CD14-positive monocyte (primary cell): ENCODE results near the gene SCNN1B. TPM values are rescaled to one million over a fixed set of nuclear protein-coding genes. Genes with fewer than 3 reads are reported as not detected.

ENCODE experiments used
- DNase-seq, 3 donors: peaks; one replicate each; pipeline ENCODE4 v3.0.0-alpha.2; 2011 to 2022
- H2AFZ ChIP-seq: 2 replicates; pipeline ENCODE4 v1.6.0; 2012; ENCODE audit warnings: mild to moderate bottlenecking, low read depth, low read length, inconsistent platforms; ENCODE audit not compliant: insufficient read depth, poor library complexity, severe bottlenecking
- H3K27ac ChIP-seq, 2 donors: 1 replicate in 1 of 2; 2 replicates in 1 of 2; pipeline ENCODE4 v1.5.1; 2012 to 2013; ENCODE audit warnings: low read length in 2 of 2, control low read depth in 1 of 2, inconsistent platforms in 1 of 2, low read depth in 1 of 2, mild to moderate bottlenecking in 1 of 2
- H3K27me3 ChIP-seq, 2 donors: one replicate each; pipeline versions ENCODE4 v1.6.0 to v1.6.1; 2011 to 2013; ENCODE audit warnings: low read length in 2 of 2; ENCODE audit not compliant: control insufficient read depth in 2 of 2, insufficient read depth in 2 of 2
- H3K36me3 ChIP-seq, 2 donors: replicated peaks in 1 of 2; 1 replicate in 1 of 2; 2 replicates in 1 of 2; pipeline versions ENCODE4 v1.5.1 to v1.6.1; 2012 to 2013; ENCODE audit warnings: low read length in 2 of 2, control low read depth in 1 of 2, inconsistent platforms in 1 of 2, mild to moderate bottlenecking in 1 of 2; ENCODE audit not compliant: insufficient read depth in 2 of 2, control insufficient read depth in 1 of 2
- H3K4me1 ChIP-seq, 2 donors: 1 replicate in 1 of 2; 2 replicates in 1 of 2; pipeline versions ENCODE4 v1.5.1 to v1.6.1; 2012 to 2013; ENCODE audit warnings: low read length in 2 of 2, control low read depth in 1 of 2, inconsistent platforms in 1 of 2, mild to moderate bottlenecking in 1 of 2, moderate library complexity in 1 of 2; ENCODE audit not compliant: insufficient read depth in 2 of 2, control insufficient read depth in 1 of 2
- H3K4me2 ChIP-seq: replicated peaks from 2 replicates; pipeline ENCODE3; 2012; ENCODE audit warnings: low read length, moderate library complexity, mild to moderate bottlenecking; ENCODE audit not compliant: poor library complexity, severe bottlenecking; ENCODE audit errors: extremely low read depth
- H3K4me3 ChIP-seq, 3 experiments: fragments of 200-600 bp in 1 of 3; sonication (generic) in 1 of 3; replicated peaks in 1 of 3; 1 replicate in 2 of 3; 2 replicates in 1 of 3; pipeline ENCODE4 v1.5.1; 2011 to 2013; ENCODE audit warnings: low read length in 3 of 3, mild to moderate bottlenecking in 3 of 3, control low read depth in 2 of 3, low read depth in 2 of 3, inconsistent platforms in 1 of 3, moderate library complexity in 1 of 3
- H3K79me2 ChIP-seq: 2 replicates; pipeline ENCODE4 v1.6.0; 2012; ENCODE audit warnings: mild to moderate bottlenecking, control low read depth, inconsistent platforms, low read length, moderate library complexity; ENCODE audit not compliant: insufficient read depth
- H3K9ac ChIP-seq: 2 replicates; pipeline ENCODE4 v1.6.0; 2017; ENCODE audit warnings: low read length, mild to moderate bottlenecking; ENCODE audit not compliant: insufficient read depth, poor library complexity, severe bottlenecking
- H3K9me3 ChIP-seq, 2 donors: replicated peaks in 1 of 2; 1 replicate in 1 of 2; 2 replicates in 1 of 2; pipeline versions ENCODE4 v1.5.1 to v1.6.1; 2012 to 2013; ENCODE audit warnings: low read length in 2 of 2, control low read depth in 1 of 2; ENCODE audit not compliant: control insufficient read depth in 1 of 2, insufficient read depth in 1 of 2
- H4K20me1 ChIP-seq: 2 replicates; pipeline ENCODE4 v1.6.0; 2012; ENCODE audit warnings: mild to moderate bottlenecking, low read length, control low read depth, moderate library complexity; ENCODE audit not compliant: insufficient read depth
- H3K27ac Mint-ChIP-seq, 7 donors: one replicate each; pipeline ENCODE4 v1.8.0; 2020; ENCODE audit warnings: mild to moderate bottlenecking in 7 of 7, mixed read lengths in 7 of 7, moderate library complexity in 6 of 7, inconsistent platforms in 2 of 7
- H3K27me3 Mint-ChIP-seq, 3 donors: one replicate each; pipeline ENCODE4 v1.8.0; 2021 to 2022; ENCODE audit warnings: low read depth in 3 of 3, mild to moderate bottlenecking in 3 of 3, mixed read lengths in 3 of 3, moderate library complexity in 3 of 3, inconsistent platforms in 1 of 3
- H3K36me3 Mint-ChIP-seq, 2 donors: one replicate each; pipeline ENCODE4 v1.8.0; 2020; ENCODE audit warnings: mixed read lengths in 2 of 2, inconsistent platforms in 1 of 2, mild to moderate bottlenecking in 1 of 2
- H3K4me1 Mint-ChIP-seq: one replicate; pipeline ENCODE4 v1.8.0; 2020; ENCODE audit warnings: mild to moderate bottlenecking, mixed read lengths
- H3K4me3 Mint-ChIP-seq, 2 donors: one replicate each; pipeline ENCODE4 v1.8.0; 2020; ENCODE audit warnings: mild to moderate bottlenecking in 2 of 2, mixed read lengths in 2 of 2, moderate library complexity in 1 of 2
- H3K9me3 Mint-ChIP-seq, 7 donors: one replicate each; pipeline ENCODE4 v1.8.0; 2020 to 2022; ENCODE audit warnings: mixed read lengths in 7 of 7, mild to moderate bottlenecking in 6 of 7, moderate library complexity in 6 of 7, inconsistent platforms in 2 of 7
- WGBS: methylation state at CpG from one replicate; pipeline ENCODE4 v1.1.5; 2013; ENCODE audit warnings: missing lambda C conversion rate; ENCODE audit not compliant: insufficient coverage; 5-methylcytosine and 5-hydroxymethylcytosine counted together
- intact Hi-C, 2 donors: fragments of 100-400 bp; cut with micrococcal nuclease; formaldehyde crosslinking; loops; one replicate each; pipeline versions ENCODE4 v1.15.0 to v1.15.1; 2023
- polyA plus RNA-seq, 3 donors: library from polyadenylated mRNA; depleted of rRNA in 1 of 3; unstranded in 2 of 3; stranded (reverse) in 1 of 3; fragments of 300-500 nt in 2 of 3; fragments of >200 nt in 1 of 3; fragmentation: Illumina TruSeq in 2 of 3; gene quantifications; 1 replicate in 2 of 3; 2 replicates in 1 of 3; pipeline ENCODE4 v1.2.3, GENCODE V29; 2012 to 2021
- TF ChIP-seq, protein P1 (sequence below): fragments of 200-600 bp; IDR thresholded peaks from one replicate; pipeline ENCODE4 v1.8.0; 2022; ENCODE audit warnings: antibody characterized with exemption, mild to moderate bottlenecking

The SCNN1B gene
- polyA plus RNA-seq, 3 donors: not detected

DNA sequence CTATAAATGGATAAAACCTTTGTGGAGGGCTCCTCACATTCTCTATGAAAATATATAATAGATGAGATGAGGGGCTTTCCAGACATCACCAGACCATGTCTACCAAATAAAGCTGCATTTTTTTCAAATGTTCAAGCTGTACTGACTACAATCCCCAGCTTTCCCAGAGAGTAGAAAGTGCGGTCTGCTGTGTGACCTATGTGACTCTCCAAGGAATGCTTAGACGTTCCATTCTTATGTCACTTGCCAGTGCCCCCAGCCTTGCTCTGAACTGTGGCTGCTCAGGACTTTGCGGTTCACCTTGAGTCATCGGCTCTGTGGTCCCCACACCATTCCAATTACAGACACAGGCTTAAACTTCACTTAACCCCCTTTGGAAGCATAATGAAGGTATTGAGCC is 47.8 kb upstream of the SCNN1B start:
- H3K27ac Mint-ChIP-seq: no peak overlapping the region
- Histone ChIP-seq H3K27me3 (no peaks in the 10 kb centered on the region), H3K9ac (no peak overlapping the region), H4K20me1 (no peaks in the 10 kb centered on the region), H2AFZ (no peak overlapping the region), H3K9me3 (no peaks in the 10 kb centered on the region), H3K4me3 (no peak overlapping the region), H3K79me2 (no peaks in the 10 kb centered on the region), H3K4me2 (no peak overlapping the region), H3K27ac (no peak overlapping the region), H3K36me3 (no peaks in the 10 kb centered on the region), H3K4me1 (no peaks in the 10 kb centered on the region)
- no peaks in the 10 kb centered on the region for H3K4me1 Mint-ChIP-seq
- peaks cover 4 to 11% (median 10%) of the 10 kb centered on the region in 3 donors for H3K27me3 Mint-ChIP-seq
- intact Hi-C loops: no loop called here
- no peaks in the 10 kb centered on the region for H3K36me3 Mint-ChIP-seq
- DNase-seq: no peak
- 46% methylated on average over 2 of the region's 4 CpGs for WGBS
- peaks cover 0 to 12% (median 3%) of the 10 kb centered on the region in 7 donors for H3K9me3 Mint-ChIP-seq
- TF ChIP-seq, protein P1, sequence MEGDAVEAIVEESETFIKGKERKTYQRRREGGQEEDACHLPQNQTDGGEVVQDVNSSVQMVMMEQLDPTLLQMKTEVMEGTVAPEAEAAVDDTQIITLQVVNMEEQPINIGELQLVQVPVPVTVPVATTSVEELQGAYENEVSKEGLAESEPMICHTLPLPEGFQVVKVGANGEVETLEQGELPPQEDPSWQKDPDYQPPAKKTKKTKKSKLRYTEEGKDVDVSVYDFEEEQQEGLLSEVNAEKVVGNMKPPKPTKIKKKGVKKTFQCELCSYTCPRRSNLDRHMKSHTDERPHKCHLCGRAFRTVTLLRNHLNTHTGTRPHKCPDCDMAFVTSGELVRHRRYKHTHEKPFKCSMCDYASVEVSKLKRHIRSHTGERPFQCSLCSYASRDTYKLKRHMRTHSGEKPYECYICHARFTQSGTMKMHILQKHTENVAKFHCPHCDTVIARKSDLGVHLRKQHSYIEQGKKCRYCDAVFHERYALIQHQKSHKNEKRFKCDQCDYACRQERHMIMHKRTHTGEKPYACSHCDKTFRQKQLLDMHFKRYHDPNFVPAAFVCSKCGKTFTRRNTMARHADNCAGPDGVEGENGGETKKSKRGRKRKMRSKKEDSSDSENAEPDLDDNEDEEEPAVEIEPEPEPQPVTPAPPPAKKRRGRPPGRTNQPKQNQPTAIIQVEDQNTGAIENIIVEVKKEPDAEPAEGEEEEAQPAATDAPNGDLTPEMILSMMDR: no peak
- H3K4me3 Mint-ChIP-seq: no peak overlapping the region

DNA sequence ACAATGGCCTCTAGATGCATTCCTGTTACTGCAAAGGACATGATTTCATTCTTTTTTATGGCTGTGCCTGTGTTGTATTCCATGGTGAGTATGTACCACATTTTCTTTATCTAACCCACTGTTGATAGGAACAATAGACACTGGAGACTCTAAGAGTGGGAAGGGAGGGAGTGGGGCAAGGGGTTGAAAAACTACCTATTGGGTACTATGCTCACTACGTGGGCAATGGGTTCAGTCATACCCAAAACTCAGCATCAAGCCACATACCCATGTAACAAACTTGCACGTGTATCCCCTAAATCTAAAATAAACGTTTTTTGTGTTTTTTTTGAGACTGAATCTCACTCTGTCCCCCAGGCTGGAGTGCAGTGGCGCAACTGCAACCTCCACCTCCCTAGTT is 47.1 kb upstream of the SCNN1B start:
- intact Hi-C loops: no loop called here
- no peaks in the 10 kb centered on the region for H4K20me1 ChIP-seq
- H3K4me3 ChIP-seq: no peak overlapping the region
- H3K36me3 ChIP-seq: no peaks in the 10 kb centered on the region
- no peak overlapping the region for H3K27ac ChIP-seq
- Mint-ChIP-seq H3K4me1 (no peaks in the 10 kb centered on the region), H3K27ac (no peak overlapping the region), H3K36me3 (no peaks in the 10 kb centered on the region), H3K4me3 (no peak overlapping the region), H3K27me3 (peaks cover 4 to 12% (median 10%) of the 10 kb centered on the region in 3 donors), H3K9me3 (peaks cover 0 to 11% (median 5%) of the 10 kb centered on the region in 7 donors)
- no peak overlapping the region for H3K9ac ChIP-seq
- no peak overlapping the region for H2AFZ ChIP-seq
- no peaks in the 10 kb centered on the region for H3K27me3 ChIP-seq
- DNase-seq: no peak
- H3K4me2 ChIP-seq: no peak overlapping the region
- H3K4me1 ChIP-seq: no peaks in the 10 kb centered on the region
- WGBS: 43% methylated on average over 2 of the region's 4 CpGs
- H3K79me2 ChIP-seq: no peaks in the 10 kb centered on the region
- TF ChIP-seq, protein P1: no peak
- H3K9me3 ChIP-seq: no peaks in the 10 kb centered on the region
